ENCODE results near the gene KCNIP4. TPM values are rescaled to one million over a fixed set of nuclear protein-coding genes. Genes with fewer than 3 reads are reported as not detected.

The KCNIP4 gene
- polyA plus RNA-seq, 3 donors = 0.09 to 0.25 TPM; not detected in 1

GRCh38 chr4:21544955-21545354 lies 403.6 kb downstream of the KCNIP4 start:
- Mint-ChIP-seq H3K4me3 (no peak overlapping the region), H3K27me3 (ENCODE audit: low read depth in 3 of 3) (no peaks in the 10 kb centered on the region), H3K4me1 (no peaks in the 10 kb centered on the region), H3K27ac (no peak overlapping the region), H3K9me3 (peaks cover 0 to 5% (median 0%) of the 10 kb centered on the region in 7 donors), H3K36me3 (no peaks in the 10 kb centered on the region)
- no peak for TF ChIP-seq CTCF (IDR thresholded peaks at IDR 0.05)
- intact Hi-C loops (cut with micrococcal nuclease) = no loop called here
- Histone ChIP-seq H3K27me3 (ENCODE audit: control insufficient read depth in 2 of 2, insufficient read depth in 2 of 2, low read length in 2 of 2) (no peaks in the 10 kb centered on the region), H3K4me3 (replicated peaks in 1 of 3; ENCODE audit: low read depth in 2 of 3, low read length in 3 of 3) (no peak overlapping the region), H3K4me1 (ENCODE audit: control insufficient read depth in 1 of 2, insufficient read depth in 2 of 2, low read length in 2 of 2) (no peaks in the 10 kb centered on the region), H3K9ac (ENCODE audit: insufficient read depth, low read length, poor library complexity, severe bottlenecking) (no peak overlapping the region), H3K4me2 (replicated peaks; ENCODE audit: extremely low read depth, low read length, poor library complexity, severe bottlenecking) (no peak overlapping the region), H3K36me3 (replicated peaks in 1 of 2; ENCODE audit: control insufficient read depth in 1 of 2, insufficient read depth in 2 of 2, low read length in 2 of 2) (no peaks in the 10 kb centered on the region), H3K27ac (ENCODE audit: low read depth in 1 of 2, low read length in 2 of 2) (no peak overlapping the region), H3K9me3 (replicated peaks in 1 of 2; ENCODE audit: control insufficient read depth in 1 of 2, insufficient read depth in 1 of 2, low read length in 2 of 2) (no peaks in the 10 kb centered on the region), H2AFZ (ENCODE audit: insufficient read depth, low read depth, low read length, poor library complexity, severe bottlenecking) (no peak overlapping the region), H3K79me2 (ENCODE audit: insufficient read depth, low read length) (no peaks in the 10 kb centered on the region), H4K20me1 (ENCODE audit: insufficient read depth, low read length) (no peaks in the 10 kb centered on the region)
- no peak for DNase-seq
- no CpG with 5 or more reads among the region's 3 CpGs for WGBS (ENCODE audit: insufficient coverage)

- intact Hi-C loops (cut with micrococcal nuclease) = no loop called here
- Histone ChIP-seq H3K27me3 (ENCODE audit: control insufficient read depth in 2 of 2, insufficient read depth in 2 of 2, low read length in 2 of 2) (no peaks in the 10 kb centered on the region), H3K79me2 (ENCODE audit: insufficient read depth, low read length) (no peaks in the 10 kb centered on the region), H3K9ac (ENCODE audit: insufficient read depth, low read length, poor library complexity, severe bottlenecking) (no peak overlapping the region), H3K4me3 (replicated peaks in 1 of 3; ENCODE audit: low read depth in 2 of 3, low read length in 3 of 3) (no peak overlapping the region), H3K4me2 (replicated peaks; ENCODE audit: extremely low read depth, low read length, poor library complexity, severe bottlenecking) (no peak overlapping the region), H4K20me1 (ENCODE audit: insufficient read depth, low read length) (no peaks in the 10 kb centered on the region), H3K4me1 (ENCODE audit: control insufficient read depth in 1 of 2, insufficient read depth in 2 of 2, low read length in 2 of 2) (no peaks in the 10 kb centered on the region), H2AFZ (ENCODE audit: insufficient read depth, low read depth, low read length, poor library complexity, severe bottlenecking) (no peak overlapping the region), H3K27ac (ENCODE audit: low read depth in 1 of 2, low read length in 2 of 2) (no peak overlapping the region), H3K36me3 (replicated peaks in 1 of 2; ENCODE audit: control insufficient read depth in 1 of 2, insufficient read depth in 2 of 2, low read length in 2 of 2) (no peaks in the 10 kb centered on the region), H3K9me3 (replicated peaks in 1 of 2; ENCODE audit: control insufficient read depth in 1 of 2, insufficient read depth in 1 of 2, low read length in 2 of 2) (no peaks in the 10 kb centered on the region)
- H3K27ac Mint-ChIP-seq = no peak overlapping the region
- peaks cover 0 to 5% (median 0%) of the 10 kb centered on the region in 7 donors for H3K9me3 Mint-ChIP-seq
- no peak for DNase-seq
- H3K27me3 Mint-ChIP-seq (ENCODE audit: low read depth in 3 of 3) = no peaks in the 10 kb centered on the region
- H3K4me3 Mint-ChIP-seq = no peak overlapping the region
- H3K36me3 Mint-ChIP-seq = no peaks in the 10 kb centered on the region
- no CpG with 5 or more reads among the region's 1 CpG for WGBS (ENCODE audit: insufficient coverage)
- H3K4me1 Mint-ChIP-seq = no peaks in the 10 kb centered on the region
- no peak for TF ChIP-seq CTCF (IDR thresholded peaks at IDR 0.05)
These were observed 404.2 kb downstream of the KCNIP4 start for GRCh38 chr4:21544415-21544814.

Data from CD14-positive monocyte (primary cell).